PC-9 (cell line): ENCODE data around the gene KCNJ3.

Experiments used
- CTCF ChIP-seq: fragments of 200-600 bp; sonication (generic); conservative IDR thresholded peaks from 2 replicates; pipeline ENCODE4 v1.6.1; 2017; ENCODE audit warnings: mixed run types, antibody characterized with exemption, mild to moderate bottlenecking, moderate library complexity
- EZH2 ChIP-seq: fragments of 200-600 bp; sonication (generic); IDR thresholded peaks from 2 replicates; pipeline ENCODE4 v1.8.0; 2017; ENCODE audit warnings: antibody characterized with exemption, low read depth

DNA sequence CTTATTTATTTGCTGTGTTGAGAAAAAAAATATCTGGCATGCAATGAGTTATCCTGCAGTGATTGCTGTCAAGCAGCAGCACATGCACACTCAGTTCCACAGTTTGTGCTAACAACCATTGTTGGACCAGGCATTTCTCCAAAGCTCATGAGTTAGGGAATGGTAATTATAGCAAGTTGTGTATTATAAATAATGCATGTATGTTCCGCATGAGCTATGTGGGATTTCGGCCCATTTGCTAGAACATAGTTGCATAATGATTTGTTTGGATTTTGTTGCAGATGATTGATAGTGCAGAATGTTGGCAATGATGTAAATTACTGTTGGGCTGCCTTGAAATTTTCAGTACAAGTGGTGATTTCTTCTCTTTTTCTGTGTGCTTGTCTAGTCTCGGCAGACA, 10.7 kb downstream of the KCNJ3 start:
- no peak for TF ChIP-seq CTCF
- TF ChIP-seq EZH2, result no peak
